ENCODE measurements around the gene TBC1D5. TPM values are rescaled to one million over a fixed set of nuclear protein-coding genes. Genes with fewer than 3 reads are reported as not detected.

Gene TBC1D5
- total and polyA plus RNA-seq, 2 of the 8 experiments (the other 6 are each of a cell fraction or from before 2014, with no cell fraction given), result 11.0 to 22.9 TPM

DNA sequence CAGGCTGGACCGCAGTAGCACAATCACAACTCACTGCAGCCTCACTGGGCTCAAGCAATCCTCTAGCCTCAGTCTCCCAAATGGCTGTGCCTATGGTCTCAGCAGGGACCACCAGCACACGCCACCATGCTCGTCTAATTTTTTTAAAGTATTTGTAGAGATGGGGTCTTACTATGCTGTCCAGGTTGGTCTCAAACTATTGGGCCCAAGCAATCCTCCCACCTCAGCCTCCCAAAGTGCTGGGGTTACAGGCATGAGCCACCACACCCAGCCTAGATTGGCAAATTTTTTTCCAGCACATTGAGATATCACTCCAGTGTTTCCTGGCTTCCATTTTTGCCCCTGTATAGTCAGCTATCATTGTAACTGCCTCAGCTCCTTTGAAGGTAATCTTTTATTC is 18.3 kb downstream of the TBC1D5 start:
- Histone ChIP-seq H4K5ac (ENCODE audit: insufficient read length, low read depth, low read length) (no peak overlapping the region), H3K23me2 (ENCODE audit: low read depth, low read length) (no peaks in the 10 kb centered on the region; the same call in 1 of the 2 replicates), H3K18ac (ENCODE audit: extremely low read depth, low read length) (no peak overlapping the region), H3K9me3 (ENCODE audit: insufficient read depth in 2 of 2, low read depth in 1 of 2, low read length in 1 of 2) (no peaks in the 10 kb centered on the region), H2AK5ac (ENCODE audit: low read depth, low read length) (no peak overlapping the region), H3K27ac (ENCODE audit: low read depth, low read length) (no peak overlapping the region), H3K56ac (replicated peaks; ENCODE audit: insufficient read length, low read depth, low read length) (no peak overlapping the region), H2BK12ac (ENCODE audit: low read depth, low read length) (no peak overlapping the region), H3K27me3 (replicated peaks in 1 of 4; ENCODE audit: control insufficient read depth in 3 of 4, extremely low read depth in 1 of 4, insufficient read depth in 3 of 4, low read length in 3 of 4) (no peaks in the 10 kb centered on the region), H3K79me1 (ENCODE audit: low read depth, low read length) (no peaks in the 10 kb centered on the region), H3K4ac (replicated peaks; ENCODE audit: insufficient read length, low read depth, low read length) (no peak overlapping the region), H2BK5ac (ENCODE audit: low read depth, low read length) (no peak overlapping the region), H2BK15ac (ENCODE audit: low read length) (no peak overlapping the region), H3K14ac (ENCODE audit: insufficient read length) (no peak overlapping the region), H3K4me2 (ENCODE audit: insufficient read depth in 1 of 2, low read depth in 2 of 2, low read length in 2 of 2) (no peak overlapping the region), H3K9ac (replicated peaks in 1 of 4; ENCODE audit: extremely low read depth in 1 of 4, low read depth in 3 of 4, low read length in 3 of 4) (no peak overlapping the region), H2BK120ac (replicated peaks; ENCODE audit: low read depth, low read length) (no peak overlapping the region), H2AFZ (ENCODE audit: low read length) (no peak overlapping the region), H3K36me3 (ENCODE audit: control insufficient read depth in 2 of 4, insufficient read depth in 4 of 4, low read length in 3 of 4) (0 out of 8 replicates have a peak, but pooled peaks cover 0 to 3% (median 0%) of the 10 kb centered on the region in 4 experiments), H4K8ac (ENCODE audit: extremely low read depth, insufficient read depth, low read length) (no peak overlapping the region), H3K4me3 (ENCODE audit: extremely low read depth in 1 of 4, insufficient read depth in 2 of 4, low read depth in 3 of 4, low read length in 4 of 4) (no peak overlapping the region), H3K79me2 (ENCODE audit: control insufficient read depth in 1 of 2, insufficient read depth in 2 of 2, low read length in 2 of 2) (0 out of 4 replicates have a peak, but pooled peaks cover 0 to 5% of the 10 kb centered on the region in 2 experiments), H3K23ac (ENCODE audit: insufficient read length) (no peak overlapping the region), H4K20me1 (replicated peaks in 1 of 2; ENCODE audit: control insufficient read depth in 1 of 2, insufficient read depth in 2 of 2, low read length in 2 of 2) (no peaks in the 10 kb centered on the region), H2BK20ac (ENCODE audit: low read length) (no peak overlapping the region), H4K91ac (replicated peaks; ENCODE audit: insufficient read length, low read length) (no peak overlapping the region), H3K4me1 (replicated peaks in 1 of 4; ENCODE audit: control insufficient read depth in 3 of 4, insufficient read depth in 4 of 4, low read length in 3 of 4) (no peaks in the 10 kb centered on the region)
- TF ChIP-seq JUND (IDR thresholded peaks at IDR 0.05; ENCODE audit: low read length) (no peak), CHD2 (IDR thresholded peaks at IDR 0.05; ENCODE audit: low read length) (no peak), KDM4A (IDR thresholded peaks at IDR 0.05; ENCODE audit: low read depth, low read length, severe bottlenecking) (no peak), BRCA1 (IDR thresholded peaks at IDR 0.05; ENCODE audit: low read depth, low read length) (no peak), HDAC2 (IDR thresholded peaks at IDR 0.05; ENCODE audit: borderline replicate concordance in 1 of 2, low read depth in 2 of 2, low read length in 2 of 2) (no peak), ZNF274 (IDR thresholded peaks at IDR 0.05; ENCODE audit: borderline replicate concordance, extremely low read depth, low read length) (no peak), CTCF (IDR thresholded peaks at IDR 0.05; ENCODE audit: control extremely low read depth in 1 of 3, insufficient read depth in 1 of 3, low read depth in 1 of 3, low read length in 3 of 3) (no peak), TAF7 (optimal IDR thresholded peaks at IDR 0.05; ENCODE audit: borderline replicate concordance, low read depth, low read length) (no peak), CHD1 (IDR thresholded peaks at IDR 0.05; ENCODE audit: low read depth, low read length) (no peak), CREB1 (IDR thresholded peaks at IDR 0.05) (no peak), SP4 (IDR thresholded peaks at IDR 0.05; ENCODE audit: low read length) (no peak), POLR2A (IDR thresholded peaks at IDR 0.05; ENCODE audit: control extremely low read depth in 1 of 2, low read depth in 2 of 2, low read length in 2 of 2) (no peak), EZH2 (IDR thresholded peaks at IDR 0.05; ENCODE audit: low read depth, low read length, severe bottlenecking) (no peak)
- FAIRE-seq (no peak), DNase-seq (ENCODE audit: low read depth in 1 of 2, low spot score in 2 of 2) (no peak)
- 100% methylated on average over 3 of the region's 3 CpGs; no CpG with 5 or more reads in 1 of the 2 experiments for WGBS, 2 experiments (ENCODE audit: extremely low coverage in 1 of 2, insufficient coverage in 1 of 2, insufficient read length in 1 of 2, insufficient replicate concordance in 2 of 2, low coverage in 1 of 2, low lambda C conversion rate in 2 of 2, missing lambda C conversion rate in 1 of 2)
- ChIA-PET POLR2A (ENCODE audit: partially characterized antibody) (no interaction called here), CTCF (ENCODE audit: partially characterized antibody) (interaction anchor here (0.6 kb wide), 1 partner anchor 11 kb away, joined by 4 read pairs; no protein-coding TSS in a partner anchor)
